Measurements from ENCODE around the gene NDRG4. TPM values are rescaled to one million over a fixed set of nuclear protein-coding genes. Genes with fewer than 3 reads are reported as not detected.
"Not testable (repeated sequence)": the region's sequence is repeated elsewhere in the genome, so short reads cannot be mapped to it uniquely, and the experiment has no call there.

NDRG4 gene
- total RNA-seq, 4 donors from 2014 or later, result 29.7 to 97.2 (median 64.0) TPM

DNA sequence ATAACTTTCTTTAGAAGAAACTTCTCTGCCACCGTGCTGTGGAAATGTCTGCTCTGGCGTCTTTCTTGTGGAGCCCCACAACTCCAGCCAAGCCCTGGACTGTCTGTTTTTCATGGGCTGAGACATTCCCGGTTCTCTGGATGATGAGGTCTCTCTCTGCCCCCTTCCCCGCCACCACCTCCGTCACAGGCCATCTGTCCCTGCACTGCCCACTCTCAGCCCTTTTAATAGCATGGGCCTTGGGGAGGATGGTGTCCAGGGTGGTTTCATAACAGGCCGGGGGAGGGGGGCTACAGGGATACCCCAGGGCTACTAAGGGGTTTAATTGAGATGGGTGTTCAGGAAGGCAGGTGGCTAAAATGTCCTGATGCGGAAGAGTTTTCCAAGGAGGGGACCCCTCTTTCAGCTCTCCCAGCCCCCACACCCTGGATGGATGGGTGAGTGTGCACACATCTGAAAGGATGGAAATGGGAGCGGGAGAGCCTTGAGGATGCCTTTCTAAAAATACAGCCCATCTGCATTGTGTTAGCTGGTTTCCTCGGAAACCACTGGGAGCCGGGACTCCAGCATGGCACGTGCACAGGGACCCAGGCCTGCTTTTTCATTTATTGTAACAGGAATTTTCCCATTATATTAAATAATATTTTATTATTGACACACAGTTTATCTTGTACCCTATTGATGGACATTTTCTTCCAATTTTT, 14.6 kb upstream of the NDRG4 start:
- intact Hi-C loops (cut with DNase I; ENCODE audit: low total_unique reads), result loop anchor here (5.0 kb wide), 1 partner anchor 138 kb away; no protein-coding TSS in a partner anchor
- no peak for TF ChIP-seq CTCF (IDR thresholded peaks at IDR 0.05)
- TF ChIP-seq POLR2A (IDR thresholded peaks at IDR 0.05), result no peak
- 64 to 75% methylated on average over 11 of the region's 11 CpGs for WGBS, 2 donors
- DNase-seq (ENCODE audit: low spot score in 2 of 2), result no peak
- H3K4me3 ChIP-seq (ENCODE audit: low read depth, poor library complexity, severe bottlenecking), result no peak overlapping the region

DNA sequence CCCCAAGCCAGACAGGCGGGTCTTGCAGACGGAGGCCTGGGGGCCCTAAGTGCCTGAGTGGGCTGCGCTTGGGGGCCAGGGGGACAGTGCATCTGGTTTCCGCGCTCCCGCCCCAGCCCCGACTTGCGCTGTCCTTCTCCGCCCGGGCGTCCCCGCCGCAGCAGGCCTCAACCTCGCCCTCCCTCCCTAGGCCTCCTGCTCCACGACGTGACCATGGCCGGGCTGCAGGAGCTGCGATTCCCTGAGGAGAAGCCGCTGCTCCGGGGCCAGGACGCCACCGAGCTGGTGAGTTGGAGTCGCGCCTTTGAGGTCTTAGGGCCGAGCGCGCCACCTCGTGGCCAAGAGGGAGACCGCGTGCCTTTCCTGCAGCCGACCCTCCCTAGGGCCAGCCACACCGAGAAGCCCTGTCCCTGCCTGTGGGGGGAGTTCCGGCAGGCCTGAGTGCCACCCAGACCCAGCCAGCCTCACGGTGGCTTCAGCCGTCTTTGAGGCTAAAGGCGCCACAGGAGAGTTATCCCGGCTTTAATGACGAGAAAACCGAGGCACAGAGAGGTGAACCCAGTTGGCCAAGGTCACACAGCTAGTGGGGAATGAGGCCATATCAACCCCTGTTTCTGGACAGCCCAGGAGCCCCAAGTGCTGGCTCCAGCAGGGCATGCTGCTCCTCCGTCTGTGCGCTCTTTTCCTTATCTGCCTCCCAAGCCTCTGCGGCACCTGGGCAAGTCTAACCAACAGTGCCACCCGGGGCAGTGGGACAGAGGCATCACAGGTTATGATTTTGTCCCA, 12.2 kb upstream of the NDRG4 start:
- peak in 1 of 3 donors; percentile 74 for TF ChIP-seq CTCF (IDR thresholded peaks at IDR 0.05)
- TF ChIP-seq POLR2A (IDR thresholded peaks at IDR 0.05), result no peak
- peak; percentile 63 to 95 for DNase-seq (ENCODE audit: low spot score in 2 of 2)
- intact Hi-C loops (cut with DNase I; ENCODE audit: low total_unique reads), result loop anchor here (5.0 kb wide), 1 partner anchor 140 kb away; no protein-coding TSS in a partner anchor
- no peak overlapping the region for H3K4me3 ChIP-seq (ENCODE audit: low read depth, poor library complexity, severe bottlenecking)
- WGBS, 2 donors, result 16 to 26% methylated on average over 30 to 41 of the region's 43 CpGs

GRCh38 chr16:58488531-58488930, 11.4 kb upstream of the NDRG4 start:
- TF ChIP-seq CTCF (IDR thresholded peaks at IDR 0.05) (no peak), POLR2A (IDR thresholded peaks at IDR 0.05) (no peak)
- intact Hi-C loops (cut with DNase I; ENCODE audit: low total_unique reads), result loop anchor here (5.0 kb wide), 1 partner anchor 141 kb away; no protein-coding TSS in a partner anchor
- H3K4me3 ChIP-seq (ENCODE audit: low read depth, poor library complexity, severe bottlenecking), result no peak overlapping the region
- WGBS, 2 donors, result 65 to 75% methylated on average over 3 of the region's 3 CpGs
- DNase-seq (ENCODE audit: low spot score in 2 of 2), result no peak

DNA sequence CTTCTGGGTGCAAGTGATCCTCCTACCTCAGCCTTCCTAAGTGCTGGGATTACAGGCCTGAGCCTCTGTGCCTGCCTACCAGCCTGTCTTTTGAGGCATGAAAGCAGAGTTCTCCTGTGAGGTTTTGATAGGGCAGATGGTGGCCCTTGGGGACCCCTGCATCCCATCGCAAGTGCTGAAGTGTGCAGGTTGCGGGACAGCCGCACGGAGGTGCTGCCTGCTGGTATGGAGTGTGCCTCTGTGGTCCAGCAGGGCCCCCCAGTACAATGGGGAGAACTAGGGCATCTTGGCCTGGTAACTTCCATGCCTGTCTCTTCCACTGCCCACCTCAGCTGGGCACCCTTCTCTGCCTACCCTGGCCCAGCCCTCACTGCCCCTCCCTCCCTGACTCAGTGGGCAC, 9.9 kb upstream of the NDRG4 start:
- TF ChIP-seq CTCF (IDR thresholded peaks at IDR 0.05) (no peak), POLR2A (IDR thresholded peaks at IDR 0.05) (no peak)
- intact Hi-C loops (cut with DNase I; ENCODE audit: low total_unique reads), result no loop called here
- H3K4me3 ChIP-seq (ENCODE audit: low read depth, poor library complexity, severe bottlenecking), result no peak overlapping the region
- DNase-seq (ENCODE audit: low spot score in 2 of 2), result no peak
- 88 to 97% methylated on average over 4 of the region's 4 CpGs for WGBS, 2 donors

DNA sequence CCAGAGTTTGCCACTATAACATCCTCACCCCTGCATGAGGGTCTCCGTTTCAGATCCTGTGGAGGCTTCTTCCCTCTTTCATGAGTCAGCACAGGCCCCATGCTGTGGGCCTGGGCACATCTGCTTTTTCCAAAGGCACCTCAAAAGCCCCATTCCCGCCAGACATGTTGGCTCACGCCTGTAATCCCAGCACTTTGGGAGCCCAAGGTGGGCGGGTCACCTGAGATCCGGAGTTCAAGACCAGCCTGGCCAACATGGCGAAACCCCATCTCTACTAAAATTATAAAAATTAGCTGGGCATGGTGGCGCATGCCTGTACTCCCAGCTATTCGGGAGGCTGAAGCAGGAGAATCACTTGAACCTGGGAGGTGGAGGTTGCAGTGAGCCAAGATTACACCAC, 9.4 kb upstream of the NDRG4 start:
- WGBS, 2 donors, result 86 to 92% methylated on average over 6 to 8 of the region's 8 CpGs
- DNase-seq (ENCODE audit: low spot score in 2 of 2); intact Hi-C loops (cut with DNase I; ENCODE audit: low total_unique reads): not testable (repeated sequence)

DNA sequence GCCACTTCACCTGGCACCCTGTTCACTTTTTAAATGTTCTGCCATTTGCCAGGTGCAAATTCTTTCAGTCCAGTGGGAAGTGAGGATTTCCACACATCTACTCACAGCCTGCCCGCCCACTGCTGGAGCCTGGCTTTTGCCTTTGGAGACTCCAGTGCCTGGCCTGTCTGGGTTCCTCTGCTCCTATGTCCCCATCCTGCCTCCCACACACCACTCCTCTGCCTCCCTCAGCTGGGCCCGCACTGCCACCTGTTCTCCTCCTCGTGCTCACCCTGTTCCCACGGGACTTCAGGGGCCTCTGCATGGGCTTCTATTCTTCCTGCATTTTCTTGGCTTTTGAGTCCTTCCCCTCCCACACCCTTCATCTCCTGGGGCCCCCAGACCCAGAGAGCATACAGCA, 7.9 kb upstream of the NDRG4 start:
- TF ChIP-seq CTCF (IDR thresholded peaks at IDR 0.05), result no peak
- no peak for TF ChIP-seq POLR2A (IDR thresholded peaks at IDR 0.05)
- DNase-seq (ENCODE audit: low spot score in 2 of 2), result no peak
- WGBS, 2 donors, result 67 to 79% methylated on average over 4 of the region's 4 CpGs
- no peak overlapping the region for H3K4me3 ChIP-seq (ENCODE audit: low read depth, poor library complexity, severe bottlenecking)
- intact Hi-C loops (cut with DNase I; ENCODE audit: low total_unique reads), result no loop called here

More for the DNA sequence above, 9.4 kb upstream of the NDRG4 start:
- H3K4me3 ChIP-seq (ENCODE audit: low read depth, poor library complexity, severe bottlenecking), result not testable (repeated sequence)
